GM12878 (cell line): Measurements from ENCODE around the gene ZNF329. TPM values are rescaled to one million over a fixed set of nuclear protein-coding genes. Genes with fewer than 3 reads are reported as not detected.

Source experiments
- ATAC-seq: fragments of 200-7000 bp; cut with Tn5 transposase; 3 replicates; pipeline ENCODE4 v1.9.1; 2020; ENCODE audit warnings: mild to moderate bottlenecking, moderate library complexity
- BruUV-seq: library from RNA; stranded (reverse); fragments of 400-500 nt; replicated peaks from 2 replicates; lab custom pipeline; 2021; lab: Mats Ljungman, UMichigan
- CTCF ChIA-PET: fragments of 300-600 bp; sonication (Branson Sonifier 250); formaldehyde crosslinking; extraction: SDS; loops from one replicate; lab custom pipeline; 2021; ENCODE audit warnings: inconsistent platforms; lab: Yijun Ruan, JAX
- POLR2A ChIA-PET: fragments of 350-600 bp; formaldehyde crosslinking; extraction: SDS; loops from one replicate; lab custom pipeline; 2021; ENCODE audit warnings: inconsistent platforms; lab: Charles Lee
- RAD21 ChIA-PET: fragments of 300-600 bp; sonication (Branson Sonifier 250); formaldehyde crosslinking; loops from one replicate; lab custom pipeline; 2023; ENCODE audit warnings: antibody characterized with exemption; ENCODE audit not compliant: unreplicated experiment; lab: Charles Lee
- SMC1A ChIA-PET: fragments of 300-600 bp; sonication (Branson Sonifier 250); formaldehyde crosslinking; loops from one replicate; lab custom pipeline; 2023; ENCODE audit not compliant: unreplicated experiment, uncharacterized antibody; lab: Charles Lee
- DNase-seq: peaks from one replicate; pipeline ENCODE4 v3.0.0-alpha.2; 2011; ENCODE audit warnings: low read depth, low spot score
- FAIRE-seq: peaks from 3 replicates; lab custom pipeline; 2011; peaks lifted over from hg19 to GRCh38; lab: Jason Lieb, UNC
- H2AFZ ChIP-seq: 2 replicates; pipeline ENCODE4 v1.6.0; 2011; ENCODE audit warnings: low read depth, low read length, control low read depth; ENCODE audit not compliant: control insufficient read depth
- H3K27ac ChIP-seq: 2 replicates; pipeline ENCODE4 v1.5.1; 2011; ENCODE audit warnings: control low read depth; ENCODE audit not compliant: control insufficient read depth, insufficient read depth
- H3K27me3 ChIP-seq, 2 experiments: replicated peaks in 1 of 2; 2 replicates each; pipeline versions ENCODE4 v1.6.0 to v1.6.1; 2011; ENCODE audit warnings: low read length in 1 of 2; ENCODE audit not compliant: control insufficient read depth in 2 of 2, insufficient read depth in 2 of 2
- H3K36me3 ChIP-seq, 2 experiments: 2 replicates each; pipeline ENCODE4 v1.5.1; 2011; ENCODE audit warnings: low read length in 1 of 2; ENCODE audit not compliant: control insufficient read depth in 2 of 2, insufficient read depth in 2 of 2
- H3K4me1 ChIP-seq: 2 replicates; pipeline ENCODE4 v1.6.1; 2011; ENCODE audit warnings: mild to moderate bottlenecking, low read length, moderate library complexity, mixed read lengths; ENCODE audit not compliant: control insufficient read depth, insufficient read depth
- H3K4me2 ChIP-seq: 2 replicates; pipeline ENCODE4 v1.6.0; 2011; ENCODE audit warnings: control low read depth; ENCODE audit not compliant: control insufficient read depth, insufficient read depth
- H3K4me3 ChIP-seq: fragments of 200-600 bp; sonication (generic); 2 replicates; pipeline ENCODE4 v1.5.1; 2016
- H3K79me2 ChIP-seq: 2 replicates; pipeline ENCODE4 v1.6.0; 2011; ENCODE audit warnings: low read length; ENCODE audit not compliant: control insufficient read depth, insufficient read depth
- H3K9ac ChIP-seq: 2 replicates; pipeline ENCODE4 v1.8.0; 2011; ENCODE audit warnings: low read length, control low read depth, mixed read lengths; ENCODE audit not compliant: control insufficient read depth, insufficient read depth
- H3K9me3 ChIP-seq: replicated peaks from 3 replicates; pipeline ENCODE4 v1.5.1; 2011; ENCODE audit warnings: mild to moderate bottlenecking, low read length; ENCODE audit not compliant: control insufficient read depth, insufficient read depth
- H4K20me1 ChIP-seq: 2 replicates; pipeline ENCODE4 v1.6.0; 2011; ENCODE audit not compliant: control insufficient read depth, insufficient read depth
- BHLHE40 ChIP-seq, 2 experiments: fragments of 450-650 bp in 1 of 2; IDR thresholded peaks; 2 replicates each; pipeline ENCODE4 v1.6.1; 2011 to 2017; ENCODE audit warnings: low read depth in 2 of 2, borderline replicate concordance in 1 of 2, improper control_type of control experiment in 1 of 2, low read length in 1 of 2, mild to moderate bottlenecking in 1 of 2
- CTCF ChIP-seq, 3 experiments: IDR thresholded peaks in 2 of 3; conservative IDR thresholded peaks in 1 of 3; 2 replicates each; pipeline ENCODE4 v1.5.1; 2011; ENCODE audit warnings: low read depth in 3 of 3, low read length in 3 of 3, mild to moderate bottlenecking in 3 of 3, control low read depth in 2 of 3, moderate library complexity in 2 of 3, inconsistent platforms in 1 of 3, mixed read lengths in 1 of 3; ENCODE audit not compliant: control insufficient read depth in 2 of 3, insufficient read depth in 1 of 3; ENCODE audit errors: extremely low read depth in 1 of 3
- DPF2 ChIP-seq: fragments of 450-650 bp; IDR thresholded peaks from 2 replicates; pipeline ENCODE4 v1.6.1; 2017; ENCODE audit warnings: mild to moderate bottlenecking
- NBN ChIP-seq: fragments of 450-650 bp; IDR thresholded peaks from 2 replicates; pipeline ENCODE4 v1.6.1; 2016
- NR2C2 ChIP-seq: IDR thresholded peaks from 2 replicates; pipeline ENCODE4 v1.6.1; 2011; ENCODE audit warnings: borderline replicate concordance, low read depth; ENCODE audit not compliant: control insufficient read depth, insufficient read length
- NRF1 ChIP-seq: conservative IDR thresholded peaks from 2 replicates; pipeline ENCODE4 v1.6.1; 2011; ENCODE audit warnings: mild to moderate bottlenecking, low read depth, low read length, improper control_type of control experiment
- POLR2A ChIP-seq: IDR thresholded peaks from 2 replicates; pipeline ENCODE4 v1.6.1; 2011; ENCODE audit warnings: low read depth, mild to moderate bottlenecking, low read length
- RAD21 ChIP-seq: IDR thresholded peaks from 2 replicates; pipeline ENCODE4 v1.6.1; 2011; ENCODE audit warnings: mild to moderate bottlenecking, low read depth, low read length, moderate library complexity; ENCODE audit not compliant: insufficient read depth
- RUNX3 ChIP-seq: IDR thresholded peaks from 2 replicates; pipeline ENCODE4 v1.6.1; 2012; ENCODE audit warnings: low read length, inconsistent platforms
- SIX5 ChIP-seq: IDR thresholded peaks from 2 replicates; pipeline ENCODE4 v1.6.1; 2011; ENCODE audit warnings: mild to moderate bottlenecking, low read depth, low read length, moderate library complexity; ENCODE audit not compliant: severe bottlenecking
- SMC3 ChIP-seq: IDR thresholded peaks from 2 replicates; pipeline ENCODE4 v1.6.1; 2011; ENCODE audit warnings: low read length, improper control_type of control experiment, borderline replicate concordance
- YY1 ChIP-seq: IDR thresholded peaks from 2 replicates; pipeline ENCODE4 v1.6.1; 2011; ENCODE audit warnings: low read depth, mild to moderate bottlenecking, low read length
- ZBTB40 ChIP-seq: fragments of 450-650 bp; IDR thresholded peaks from 2 replicates; pipeline ENCODE4 v1.6.1; 2016; ENCODE audit warnings: mild to moderate bottlenecking, moderate library complexity, borderline replicate concordance
- WGBS: methylation state at CpG from one replicate; pipeline ENCODE4 v1.1.6; 2016; ENCODE audit warnings: low lambda C conversion rate; ENCODE audit not compliant: insufficient replicate concordance, insufficient coverage; ENCODE audit errors: missing lambda C conversion rate; 5-methylcytosine and 5-hydroxymethylcytosine counted together
- in situ Hi-C: fragments of 300-500 bp; cut with MboI; formaldehyde crosslinking; loops from 9 replicates; pipeline ENCODE4 v1.14.3; 2018; ENCODE audit warnings: mixed read lengths
- intact Hi-C: fragments of 100-400 bp; cut with micrococcal nuclease; formaldehyde crosslinking; loops from one replicate; pipeline ENCODE4 v1.14.2; 2022; ENCODE audit not compliant: unreplicated experiment
- polyA plus RNA-seq, 11 experiments: library from polyadenylated mRNA; depleted of rRNA in 4 of 11; unstranded in 6 of 11; stranded (reverse) in 5 of 11; fragments of >200 nt; fragmentation: Nextera tagmentation in 4 of 11; fragmentation: Illumina TruSeq in 1 of 11; extraction: Ambion mirVana in 4 of 11; extraction: Trizol in 1 of 11; gene quantifications; 1 replicate in 1 of 11; 2 replicates in 10 of 11; pipeline versions ENCODE4 v1.2.1 to v1.2.3, GENCODE V29; 2011 to 2016; ENCODE audit warnings: inconsistent platforms in 2 of 11, missing spikeins in 2 of 11, low read depth in 1 of 11
- total RNA-seq, 4 experiments: library from RNA; depleted of rRNA in 3 of 4; stranded (reverse); fragments of >200 nt in 3 of 4; fragmentation: Illumina TruSeq in 1 of 4; extraction: Trizol in 1 of 4; gene quantifications; 2 replicates each; pipeline versions ENCODE4 v1.2.1 to v1.2.3, GENCODE V29; 2013 to 2021
- TF ChIP-seq, protein P1 (sequence below): IDR thresholded peaks from 2 replicates; pipeline ENCODE4 v1.6.1; 2012; ENCODE audit warnings: low read depth, low read length, improper control_type of control experiment

ZNF329 gene
- total and polyA plus RNA-seq, 10 of the 15 experiments (the other 5 are each of a cell fraction or from before 2014, with no cell fraction given): 0.11 to 4.7 (median 0.56) TPM; not detected in 1

- SMC1A ChIA-PET: no interaction called here
- intact Hi-C loops: no loop called here
- ATAC-seq (peak; percentile 28; the same call in 2 of the 3 replicates), FAIRE-seq (no peak), DNase-seq (peak; percentile 25)
- Histone ChIP-seq H3K4me1 (no peaks in the 10 kb centered on the region), H3K4me2 (peak overlapping the region; percentile 57), H3K27ac (no peak overlapping the region), H3K9me3 (peaks cover 1% of the 10 kb centered on the region; the same call in 2 of the 3 replicates), H3K27me3 (no peaks in the 10 kb centered on the region), H3K79me2 (no peaks in the 10 kb centered on the region), H3K9ac (no peak overlapping the region; the same call in 1 of the 2 replicates), H2AFZ (peak overlapping the region; percentile 75), H3K4me3 (peak overlapping the region; percentile 49; the same call in 1 of the 2 replicates), H3K36me3 (no peaks in the 10 kb centered on the region), H4K20me1 (no peaks in the 10 kb centered on the region)
- POLR2A ChIA-PET: no interaction called here
- CTCF ChIA-PET: no interaction called here
- no TSS peak for BruUV-seq
- RAD21 ChIA-PET: no interaction called here
- WGBS: 10% methylated on average over 71 of the region's 85 CpGs
- in situ Hi-C loops: no loop called here
- peak; percentile 65; the same call in 1 of the 2 replicates for TF ChIP-seq SMC3
- TF ChIP-seq DPF2: no peak
- TF ChIP-seq CTCF (IDR thresholded peaks at IDR 0.05 in 2 of 3, conservative IDR thresholded peaks at IDR 0.05 in 1 of 3; ENCODE audit: control insufficient read depth in 2 of 3, extremely low read depth in 1 of 3, insufficient read depth in 1 of 3, low read depth in 3 of 3, low read length in 3 of 3): peak; percentile 66 to 79 (median 70)
- no peak for TF ChIP-seq NBN
- TF ChIP-seq, protein P1, sequence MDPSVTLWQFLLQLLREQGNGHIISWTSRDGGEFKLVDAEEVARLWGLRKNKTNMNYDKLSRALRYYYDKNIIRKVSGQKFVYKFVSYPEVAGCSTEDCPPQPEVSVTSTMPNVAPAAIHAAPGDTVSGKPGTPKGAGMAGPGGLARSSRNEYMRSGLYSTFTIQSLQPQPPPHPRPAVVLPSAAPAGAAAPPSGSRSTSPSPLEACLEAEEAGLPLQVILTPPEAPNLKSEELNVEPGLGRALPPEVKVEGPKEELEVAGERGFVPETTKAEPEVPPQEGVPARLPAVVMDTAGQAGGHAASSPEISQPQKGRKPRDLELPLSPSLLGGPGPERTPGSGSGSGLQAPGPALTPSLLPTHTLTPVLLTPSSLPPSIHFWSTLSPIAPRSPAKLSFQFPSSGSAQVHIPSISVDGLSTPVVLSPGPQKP: peak; percentile 43; the same call in 1 of the 2 replicates
- TF ChIP-seq BHLHE40 (IDR thresholded peaks at IDR 0.05; ENCODE audit: borderline replicate concordance in 1 of 2, low read depth in 2 of 2, low read length in 1 of 2): 0 out of 4 replicates have a peak, but pooled peaks of 1 of the 2 experiments have one; percentile 16
- TF ChIP-seq NR2C2: no peak
- peak; percentile 70 for TF ChIP-seq YY1
- 0 out of 2 replicates have a peak, but pooled peaks have one; percentile 36 for TF ChIP-seq ZBTB40
- peak; percentile 65 for TF ChIP-seq NRF1
- TF ChIP-seq SIX5: peak; percentile 69
- TF ChIP-seq POLR2A: peak; percentile 64
- TF ChIP-seq RAD21: peak; percentile 88
- TF ChIP-seq RUNX3: peak; percentile 50
These were observed 4.4 kb upstream of the ZNF329 start for GRCh38 chr19:58154679-58155648.
